HL-60/S4 treated with phorbol 12-myristate 13-acetate at 8.2 ng/mL for 4 days and 3 days (cell line): ENCODE data around the gene ARHGEF4.

Source experiments
- in situ Hi-C: fragments of 300-500 bp; cut with MboI; formaldehyde crosslinking; loops from 2 replicates; pipeline ENCODE4 v1.15.0; 2022; ENCODE audit warnings: low sequenced_read_pairs

Gene ARHGEF4

DNA sequence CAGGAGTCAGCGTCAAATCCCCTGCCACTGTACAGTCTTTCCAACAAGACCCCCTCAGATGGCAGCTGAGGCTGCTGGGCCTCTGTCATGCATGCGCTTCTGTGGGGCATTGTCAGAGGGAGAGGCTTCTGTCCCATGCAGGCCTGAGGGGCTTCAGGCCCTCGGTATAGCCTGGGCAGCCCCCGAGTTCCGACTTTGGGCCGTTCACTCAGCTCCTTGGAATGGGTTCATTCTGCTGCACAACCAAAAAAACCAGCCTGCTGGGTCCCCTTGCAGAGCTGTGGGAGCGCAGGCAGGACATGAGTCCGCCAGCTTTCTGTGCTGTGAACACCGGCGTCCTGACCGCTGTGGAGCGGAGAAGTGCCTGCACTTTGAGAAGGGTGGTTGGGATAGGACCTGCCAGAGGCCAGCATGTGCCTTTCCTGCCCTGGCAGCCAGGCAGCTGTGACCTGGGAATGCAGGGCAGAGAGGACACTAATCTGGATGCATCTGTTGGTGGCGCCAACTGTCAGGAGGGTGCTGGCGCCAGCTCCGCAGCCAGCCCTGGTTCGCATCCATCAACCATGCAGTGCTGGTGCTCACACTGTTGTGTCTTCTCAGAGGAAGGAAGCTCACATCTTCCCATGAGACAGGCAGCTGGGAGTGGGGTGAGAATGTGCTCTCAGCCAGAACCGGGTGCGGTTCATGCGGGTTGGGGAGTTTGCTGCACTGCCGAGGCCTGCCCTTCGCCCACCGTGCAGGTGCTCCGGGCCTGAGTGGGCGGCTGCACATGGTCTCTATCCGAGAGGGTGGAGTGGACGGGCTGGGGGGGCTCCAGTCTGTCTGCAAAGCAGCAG lies 14.3 kb downstream of the ARHGEF4 start:
- in situ Hi-C loops, result no loop called here

- in situ Hi-C loops, result no loop called here
Observed at GRCh38 chr2:130851624-130852382, 15.1 kb downstream of the ARHGEF4 start.

GRCh38 chr2:130852521-130853115 lies 15.9 kb downstream of the ARHGEF4 start:
- in situ Hi-C loops, result no loop called here

GRCh38 chr2:130853391-130853790 lies 16.7 kb downstream of the ARHGEF4 start:
- in situ Hi-C loops, result no loop called here

GRCh38 chr2:130854301-130854700 lies 17.6 kb downstream of the ARHGEF4 start:
- in situ Hi-C loops, result no loop called here

GRCh38 chr2:130864830-130865800 lies 28.4 kb downstream of the ARHGEF4 start:
- in situ Hi-C loops, result no loop called here

GRCh38 chr2:130869441-130870160 lies 32.9 kb downstream of the ARHGEF4 start:
- in situ Hi-C loops, result no loop called here

GRCh38 chr2:130870161-130870485 lies 33.4 kb downstream of the ARHGEF4 start:
- in situ Hi-C loops, result no loop called here

GRCh38 chr2:130870779-130871178 lies 34.1 kb downstream of the ARHGEF4 start:
- in situ Hi-C loops, result no loop called here

- in situ Hi-C loops, result no loop called here
Observed at GRCh38 chr2:130871843-130872740, 35.4 kb downstream of the ARHGEF4 start.

DNA sequence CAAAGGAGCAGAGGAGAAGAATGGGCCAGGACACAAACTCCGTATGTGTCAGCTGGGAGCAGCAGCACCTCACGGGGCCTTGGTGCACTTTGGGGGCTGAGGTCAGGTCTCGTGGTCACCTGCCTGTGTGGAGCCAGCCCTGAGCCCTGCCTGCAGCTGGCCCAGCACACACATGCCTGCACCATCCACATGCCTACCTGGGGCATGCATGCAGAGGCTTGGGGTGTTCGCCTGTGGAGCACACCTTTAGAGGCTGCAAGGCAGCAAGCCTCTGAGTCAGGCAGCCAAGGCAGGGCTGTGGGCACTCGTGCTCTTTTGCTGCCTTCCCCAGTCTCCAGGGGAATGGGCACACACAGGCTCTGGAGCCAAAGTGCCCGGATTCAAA lies 36.0 kb downstream of the ARHGEF4 start:
- in situ Hi-C loops, result no loop called here

DNA sequence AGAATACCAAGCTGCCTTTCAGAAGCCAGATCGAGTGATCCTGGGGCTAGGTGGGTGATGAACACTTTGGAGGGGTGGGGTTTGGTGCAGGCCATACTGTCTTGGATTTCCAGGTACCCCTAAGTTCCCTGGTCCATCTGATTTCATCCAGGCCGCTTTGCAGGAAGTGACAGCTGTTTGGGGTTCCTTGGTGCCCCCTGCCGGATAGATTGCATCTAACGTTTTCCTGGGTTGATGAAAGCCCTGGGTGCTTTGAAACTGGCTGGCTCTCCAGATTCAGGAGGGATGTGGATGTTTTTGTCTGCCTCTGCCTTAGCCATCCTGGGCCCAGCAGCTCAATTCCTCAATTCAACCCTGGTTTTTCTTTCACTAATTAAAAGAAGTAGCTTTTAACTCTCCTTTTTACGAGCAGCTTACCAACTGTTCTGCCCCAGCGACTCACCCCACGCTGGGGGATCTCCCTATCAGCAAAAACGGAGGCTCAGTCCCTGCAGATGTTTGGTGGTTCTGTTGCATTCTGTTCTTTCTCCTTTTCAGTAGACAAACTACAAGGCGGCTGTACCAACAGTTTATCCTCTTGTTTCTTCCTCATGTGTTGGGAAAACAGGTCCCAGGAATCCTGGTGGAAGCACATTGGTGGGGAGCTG lies 37.1 kb downstream of the ARHGEF4 start:
- in situ Hi-C loops, result no loop called here

GRCh38 chr2:130874512-130874911 lies 37.8 kb downstream of the ARHGEF4 start:
- in situ Hi-C loops, result no loop called here

- in situ Hi-C loops, result no loop called here
Observed at GRCh38 chr2:130875935-130876334, 39.2 kb downstream of the ARHGEF4 start.

- in situ Hi-C loops, result no loop called here
Observed at GRCh38 chr2:130877258-130877657, 40.5 kb downstream of the ARHGEF4 start.

- in situ Hi-C loops, result no loop called here
Observed at GRCh38 chr2:130878316-130878715, 41.6 kb downstream of the ARHGEF4 start.

GRCh38 chr2:130878933-130879332 lies 42.2 kb downstream of the ARHGEF4 start:
- in situ Hi-C loops, result no loop called here

- in situ Hi-C loops, result no loop called here
Observed at GRCh38 chr2:130882111-130882690, 45.5 kb downstream of the ARHGEF4 start.
